Uterus (tissue), 2 donors: ENCODE measurements around the gene ZNF462.

Source experiments
- CTCF ChIP-seq, 4 experiments: fragments of 200-600 bp in 2 of 4; fragments of 450-650 bp in 2 of 4; sonication (generic) in 2 of 4; IDR thresholded peaks; one replicate each; pipeline ENCODE4 v1.5.1; 2016 to 2019; ENCODE audit warnings: antibody characterized with exemption in 4 of 4, mild to moderate bottlenecking in 2 of 4, moderate library complexity in 1 of 4
- POLR2A ChIP-seq, 2 donors: fragments of 450-650 bp; IDR thresholded peaks; one replicate each; pipeline ENCODE4 v1.6.1; 2016; ENCODE audit warnings: antibody characterized with exemption in 2 of 2, mild to moderate bottlenecking in 1 of 2, moderate library complexity in 1 of 2

- TF ChIP-seq CTCF (IDR thresholded peaks at IDR 0.05) (no peak), POLR2A (IDR thresholded peaks at IDR 0.05) (no peak)
Measured at GRCh38 chr9:106829666-106830408, 33.1 kb upstream of the ZNF462 start.
